ENCODE measurements around the gene ADGRG4.

DNA sequence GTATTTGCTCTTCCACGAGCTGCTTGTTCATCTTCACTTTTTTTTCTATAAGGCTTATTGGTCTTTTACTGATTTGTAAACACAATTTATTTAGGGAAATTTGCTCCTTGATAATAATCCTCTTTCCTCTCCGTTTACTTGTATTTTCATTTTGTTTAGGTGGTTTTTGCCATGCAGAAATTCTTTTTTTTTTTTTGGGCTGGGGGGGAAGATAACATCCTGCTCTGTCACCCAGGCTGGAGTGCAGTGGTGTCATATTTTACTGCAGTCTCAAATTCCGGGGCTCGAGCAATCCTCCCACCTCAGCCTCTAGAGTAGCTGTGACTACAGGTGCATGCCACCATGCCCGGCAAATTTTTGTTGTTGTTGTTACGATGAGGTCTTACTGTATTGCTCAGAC lies 155.4 kb downstream of the ADGRG4 start:
- TF ChIP-seq, protein P1, sequence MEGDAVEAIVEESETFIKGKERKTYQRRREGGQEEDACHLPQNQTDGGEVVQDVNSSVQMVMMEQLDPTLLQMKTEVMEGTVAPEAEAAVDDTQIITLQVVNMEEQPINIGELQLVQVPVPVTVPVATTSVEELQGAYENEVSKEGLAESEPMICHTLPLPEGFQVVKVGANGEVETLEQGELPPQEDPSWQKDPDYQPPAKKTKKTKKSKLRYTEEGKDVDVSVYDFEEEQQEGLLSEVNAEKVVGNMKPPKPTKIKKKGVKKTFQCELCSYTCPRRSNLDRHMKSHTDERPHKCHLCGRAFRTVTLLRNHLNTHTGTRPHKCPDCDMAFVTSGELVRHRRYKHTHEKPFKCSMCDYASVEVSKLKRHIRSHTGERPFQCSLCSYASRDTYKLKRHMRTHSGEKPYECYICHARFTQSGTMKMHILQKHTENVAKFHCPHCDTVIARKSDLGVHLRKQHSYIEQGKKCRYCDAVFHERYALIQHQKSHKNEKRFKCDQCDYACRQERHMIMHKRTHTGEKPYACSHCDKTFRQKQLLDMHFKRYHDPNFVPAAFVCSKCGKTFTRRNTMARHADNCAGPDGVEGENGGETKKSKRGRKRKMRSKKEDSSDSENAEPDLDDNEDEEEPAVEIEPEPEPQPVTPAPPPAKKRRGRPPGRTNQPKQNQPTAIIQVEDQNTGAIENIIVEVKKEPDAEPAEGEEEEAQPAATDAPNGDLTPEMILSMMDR (IDR thresholded peaks at IDR 0.05) = no peak
- TF ChIP-seq POLR2A (IDR thresholded peaks at IDR 0.05) = no peak
